DND-41 (cell line): Measurements from ENCODE around the gene KRTAP5-1.
"Not testable (repeated sequence)": the region's sequence is repeated elsewhere in the genome, so short reads cannot be mapped to it uniquely, and the experiment has no call there.

Experiments used
- EZH2 ChIP-seq: IDR thresholded peaks from 3 replicates; pipeline ENCODE4 v1.6.1; 2012; ENCODE audit warnings: borderline replicate concordance, low read depth, mild to moderate bottlenecking, moderate library complexity, low read length, inconsistent platforms; ENCODE audit not compliant: severe bottlenecking
- TF ChIP-seq, protein P1 (sequence below): IDR thresholded peaks from 2 replicates; pipeline ENCODE4 v1.5.1; 2012; ENCODE audit warnings: borderline replicate concordance, low read length, moderate library complexity, mild to moderate bottlenecking; ENCODE audit not compliant: poor library complexity, severe bottlenecking; ENCODE audit errors: extremely low read depth

DNA sequence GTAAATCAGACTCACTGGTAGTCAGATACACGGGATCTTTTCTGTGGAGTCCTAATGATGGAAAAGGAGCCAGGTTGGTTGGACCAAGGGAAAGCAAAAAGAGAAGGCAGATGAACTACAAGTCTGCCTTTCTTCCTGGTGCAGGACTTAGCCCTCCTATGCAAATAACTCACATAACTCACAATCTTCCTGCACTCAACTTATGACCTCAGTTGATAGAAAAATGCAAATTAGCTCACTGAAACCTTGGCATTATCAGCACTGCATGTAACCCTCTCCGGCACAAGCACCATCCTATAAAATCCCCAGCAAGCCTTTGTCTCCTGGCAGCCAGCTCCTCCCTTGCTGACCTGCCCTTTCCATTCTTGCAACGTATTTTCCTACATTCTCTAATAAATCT is 16.6 kb upstream of the KRTAP5-1 start:
- TF ChIP-seq EZH2 = not testable (repeated sequence)
- TF ChIP-seq, protein P1, sequence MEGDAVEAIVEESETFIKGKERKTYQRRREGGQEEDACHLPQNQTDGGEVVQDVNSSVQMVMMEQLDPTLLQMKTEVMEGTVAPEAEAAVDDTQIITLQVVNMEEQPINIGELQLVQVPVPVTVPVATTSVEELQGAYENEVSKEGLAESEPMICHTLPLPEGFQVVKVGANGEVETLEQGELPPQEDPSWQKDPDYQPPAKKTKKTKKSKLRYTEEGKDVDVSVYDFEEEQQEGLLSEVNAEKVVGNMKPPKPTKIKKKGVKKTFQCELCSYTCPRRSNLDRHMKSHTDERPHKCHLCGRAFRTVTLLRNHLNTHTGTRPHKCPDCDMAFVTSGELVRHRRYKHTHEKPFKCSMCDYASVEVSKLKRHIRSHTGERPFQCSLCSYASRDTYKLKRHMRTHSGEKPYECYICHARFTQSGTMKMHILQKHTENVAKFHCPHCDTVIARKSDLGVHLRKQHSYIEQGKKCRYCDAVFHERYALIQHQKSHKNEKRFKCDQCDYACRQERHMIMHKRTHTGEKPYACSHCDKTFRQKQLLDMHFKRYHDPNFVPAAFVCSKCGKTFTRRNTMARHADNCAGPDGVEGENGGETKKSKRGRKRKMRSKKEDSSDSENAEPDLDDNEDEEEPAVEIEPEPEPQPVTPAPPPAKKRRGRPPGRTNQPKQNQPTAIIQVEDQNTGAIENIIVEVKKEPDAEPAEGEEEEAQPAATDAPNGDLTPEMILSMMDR = not testable (repeated sequence)
